Suppressor macrophage (primary cell): ENCODE results near the gene TPSG1.
"Not testable (repeated sequence)": the region's sequence is repeated elsewhere in the genome, so short reads cannot be mapped to it uniquely, and the experiment has no call there.

ENCODE experiments used
- DNase-seq, 4 experiments: peaks; one replicate each; pipeline ENCODE4 v3.0.0-alpha.2; 2020 to 2022
- total RNA-seq, 17 experiments: gene quantifications; one replicate each; lab custom pipeline; 2026; ENCODE audit warnings: mixed read lengths in 6 of 17, inconsistent platforms in 3 of 17; lab: John Stamatoyannopoulos, UW

Gene TPSG1
- 0 to 1.4 (median 0) reads per million in 17 experiments for total RNA-seq

- no peak for DNase-seq
Observed at GRCh38 chr16:1225051-1225451, at the start of gene TPSG1. TPSG1 (minus strand) TSS chr16:1225268; CDS start chr16:1225252, 16 bp downstream.

GRCh38 chr16:1274767-1275166 is 49.7 kb upstream of the TPSG1 start:
- no peak for DNase-seq

GRCh38 chr16:1273816-1274215 is 48.7 kb upstream of the TPSG1 start:
- no peak for DNase-seq

GRCh38 chr16:1272453-1273198 is 47.6 kb upstream of the TPSG1 start:
- no peak for DNase-seq

GRCh38 chr16:1271724-1272413 is 46.8 kb upstream of the TPSG1 start:
- not testable (repeated sequence) for DNase-seq

- DNase-seq, result no peak
Observed at GRCh38 chr16:1271380-1271723, 46.3 kb upstream of the TPSG1 start.

- DNase-seq, result not testable (repeated sequence)
Observed at GRCh38 chr16:1269418-1269817, 44.4 kb upstream of the TPSG1 start.

GRCh38 chr16:1265826-1266225 is 40.8 kb upstream of the TPSG1 start:
- no peak for DNase-seq

GRCh38 chr16:1265090-1265630 is 40.1 kb upstream of the TPSG1 start:
- DNase-seq, result no peak

- no peak for DNase-seq
Observed at GRCh38 chr16:1264345-1265089, 39.4 kb upstream of the TPSG1 start.

- no peak for DNase-seq
Observed at GRCh38 chr16:1263591-1264344, 38.7 kb upstream of the TPSG1 start.

GRCh38 chr16:1262846-1263221 is 37.8 kb upstream of the TPSG1 start:
- no peak for DNase-seq

GRCh38 chr16:1262210-1262845 is 37.3 kb upstream of the TPSG1 start:
- DNase-seq, result no peak

- no peak for DNase-seq
Observed at GRCh38 chr16:1261131-1261892, 36.2 kb upstream of the TPSG1 start.

- DNase-seq, result no peak
Observed at GRCh38 chr16:1260101-1260680, 35.1 kb upstream of the TPSG1 start.

GRCh38 chr16:1259760-1260068 is 34.6 kb upstream of the TPSG1 start:
- DNase-seq, result no peak

- DNase-seq, result no peak
Observed at GRCh38 chr16:1258906-1259759, 34.1 kb upstream of the TPSG1 start.

GRCh38 chr16:1258225-1258600 is 33.1 kb upstream of the TPSG1 start:
- no peak for DNase-seq

GRCh38 chr16:1257561-1258224 is 32.6 kb upstream of the TPSG1 start:
- no peak for DNase-seq
